Limb (tissue), 2 donors: ENCODE results near the gene SOX18.

Experiments
- DNase-seq, 2 donors: peaks; one replicate each; pipeline ENCODE4 v3.0.0-alpha.2; 2016; ENCODE audit errors: extremely low spot score in 2 of 2

Gene SOX18

DNA sequence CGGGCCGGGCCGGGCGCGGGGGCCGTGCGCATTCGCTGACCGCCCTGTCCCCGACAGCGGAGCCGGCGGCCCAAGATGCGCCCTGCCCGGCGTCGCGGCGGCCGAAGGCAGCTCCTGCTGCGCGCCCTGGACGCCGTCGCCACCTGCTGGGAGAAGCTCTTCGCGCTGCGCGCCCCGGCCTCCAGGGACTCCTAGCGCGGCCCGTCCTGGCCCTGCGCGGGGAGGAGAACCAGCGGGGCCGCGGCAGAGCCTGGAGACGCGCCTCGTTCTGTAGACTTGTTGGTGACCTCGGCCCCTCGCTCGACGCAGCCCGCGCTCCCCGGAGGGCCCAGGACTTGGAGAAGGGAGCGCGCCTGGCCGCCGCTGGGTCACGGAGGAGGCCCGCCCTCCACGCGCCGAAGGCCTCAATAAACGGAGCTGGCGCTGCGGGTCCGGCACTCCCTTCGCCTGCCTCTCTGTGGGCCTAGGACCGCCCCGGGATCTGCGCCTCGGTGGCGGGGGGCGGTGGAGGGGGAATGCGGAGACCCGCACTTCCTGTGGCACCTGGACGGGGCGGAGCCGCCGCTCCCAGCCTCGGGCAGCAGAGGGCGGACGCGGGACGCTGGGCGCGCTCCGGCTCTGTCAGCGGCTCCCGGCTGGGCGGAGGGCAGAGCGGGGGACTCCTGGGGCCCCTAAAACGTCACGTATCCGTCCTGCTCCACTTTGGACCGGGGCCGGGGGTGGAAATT is 10.7 kb downstream of the SOX18 start:
- peak; percentile 48 to 85 for DNase-seq

DNA sequence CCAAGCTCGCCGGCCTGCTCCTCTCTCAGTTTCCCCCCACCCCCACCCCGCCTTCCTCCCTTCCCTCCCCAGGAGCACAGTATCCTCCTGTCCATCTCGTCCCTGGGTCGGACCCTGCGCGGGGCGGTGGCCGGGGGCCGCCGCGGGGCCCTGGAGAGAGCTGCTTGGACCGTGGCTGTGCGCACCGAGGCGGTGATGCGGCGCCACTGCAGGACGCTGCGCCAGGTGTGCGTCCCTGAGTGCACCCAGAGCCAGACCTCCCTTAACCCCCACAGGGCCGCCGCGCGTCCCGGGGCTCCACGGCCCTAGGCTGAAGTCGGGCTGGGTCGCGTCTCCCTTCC is 11.2 kb downstream of the SOX18 start:
- DNase-seq = peak in 1 of 2 donors; percentile 63

DNA sequence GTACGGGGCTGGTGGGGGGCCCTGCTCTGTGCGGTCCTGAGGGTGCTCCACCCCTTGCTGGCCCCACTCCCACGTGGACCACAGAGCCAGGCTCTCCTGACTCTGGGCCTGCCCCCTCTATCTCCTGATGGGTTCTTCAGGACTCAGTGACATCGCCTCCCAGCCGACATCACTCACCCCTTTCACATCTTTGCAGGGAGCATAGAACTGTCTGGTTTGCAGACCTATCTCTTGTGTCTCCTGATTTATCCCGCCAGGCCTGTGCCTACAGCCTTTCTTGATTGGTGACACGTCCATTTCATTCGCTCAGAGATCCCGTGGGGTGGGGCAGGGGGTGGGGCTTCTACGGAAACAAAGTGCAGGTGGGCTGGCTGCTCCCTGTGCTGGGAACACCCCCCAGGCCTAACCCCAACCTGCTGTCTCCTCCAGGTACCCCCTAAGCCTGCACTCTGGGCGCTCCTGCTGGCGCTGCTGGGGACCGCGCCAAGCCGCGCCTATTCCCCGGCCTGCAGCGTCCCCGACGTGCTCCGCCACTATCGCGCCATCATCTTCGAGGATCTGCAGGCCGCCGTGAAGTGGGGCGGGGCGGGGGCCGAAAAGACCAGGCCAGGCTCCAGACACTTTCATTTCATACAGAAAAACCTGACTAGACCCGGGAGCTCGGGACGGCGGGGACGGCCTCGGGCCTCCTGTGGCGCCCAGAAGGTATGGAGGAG is 11.8 kb downstream of the SOX18 start:
- no peak for DNase-seq

DNA sequence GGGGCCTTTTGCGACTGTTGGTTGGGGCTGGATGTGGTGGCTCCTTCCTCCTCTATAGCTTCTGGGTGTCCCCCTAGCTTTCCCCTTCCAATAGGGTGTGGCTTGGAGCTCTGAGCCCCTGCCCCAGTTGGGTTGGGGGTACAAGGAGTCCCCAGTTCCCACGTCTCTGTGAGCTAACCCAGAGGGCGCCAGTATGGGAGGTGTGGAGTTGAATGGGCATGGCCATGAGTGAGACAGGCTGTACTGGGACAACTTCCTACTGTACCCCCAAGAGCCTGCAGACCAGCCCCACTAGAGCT is 12.3 kb downstream of the SOX18 start:
- no peak for DNase-seq

DNA sequence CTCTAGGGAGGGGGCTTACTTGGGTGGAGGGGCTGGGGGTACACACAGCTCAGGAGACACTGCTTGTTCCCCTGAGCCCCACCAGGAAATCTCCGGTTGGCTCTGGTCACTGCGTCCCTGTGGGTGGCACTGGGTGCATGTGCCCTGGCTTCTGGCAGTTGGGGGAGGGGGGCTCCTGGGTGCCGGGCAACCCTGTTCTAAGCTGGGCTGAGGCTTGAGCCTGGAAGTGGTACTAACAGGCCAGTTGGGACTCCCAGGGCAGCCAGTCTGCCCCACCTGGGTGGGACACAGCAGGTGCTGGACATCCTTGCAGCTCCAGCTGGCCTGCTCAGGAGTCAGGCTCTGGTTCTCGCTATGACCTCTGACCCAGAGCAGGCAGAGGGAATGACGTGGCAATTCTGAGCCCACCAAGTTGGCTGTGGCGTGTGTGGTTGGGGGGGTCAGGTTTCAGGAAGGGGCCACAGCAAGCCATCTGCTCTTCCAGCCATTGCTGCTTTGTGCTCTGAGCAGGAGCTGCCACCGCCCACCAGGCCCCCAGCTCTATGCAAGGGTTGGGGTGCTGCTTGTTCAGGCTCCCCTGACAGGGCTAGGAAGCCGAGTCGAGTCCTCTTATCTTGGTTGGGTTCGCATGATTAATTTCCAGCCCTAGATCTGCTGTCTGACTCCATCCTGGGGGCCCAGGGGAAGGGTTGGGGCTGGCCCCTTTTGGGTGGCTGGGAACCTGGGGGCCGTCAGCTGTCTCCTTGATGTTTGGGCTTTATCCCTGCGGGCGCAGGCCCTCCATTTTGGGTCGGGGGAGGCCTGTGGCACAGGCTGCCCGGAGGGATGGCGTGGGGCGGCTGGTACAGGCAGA is 12.9 kb downstream of the SOX18 start:
- peak in 1 of 2 donors; percentile 34 for DNase-seq

DNA sequence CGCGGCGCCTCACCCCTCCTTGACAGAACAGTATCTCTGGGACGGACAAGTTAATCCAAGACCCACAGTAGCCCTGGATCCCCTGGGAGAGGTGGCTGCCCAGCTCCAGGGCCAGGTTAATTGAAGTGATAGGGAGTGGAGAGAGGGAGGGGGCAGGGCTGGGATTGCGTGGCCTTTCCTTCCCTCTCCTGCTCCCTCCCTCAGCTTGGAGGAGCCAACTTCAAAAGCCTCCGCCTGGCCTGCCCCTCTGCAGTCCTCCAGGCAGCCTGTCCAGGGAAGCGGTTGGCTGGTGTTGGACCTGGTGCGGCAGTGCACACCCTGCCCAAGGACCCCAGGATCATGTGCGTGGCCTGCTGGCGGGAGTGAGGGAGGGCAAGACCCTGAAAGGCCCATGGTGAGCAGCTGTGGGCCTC is 13.5 kb downstream of the SOX18 start, which contains the start of gene C20orf204:
TSS of gene C20orf204 (plus strand) at position 250 of the 413 bp plus-strand sequence. CDS start at position 392, 142 bp downstream.
- no peak for DNase-seq

DNA sequence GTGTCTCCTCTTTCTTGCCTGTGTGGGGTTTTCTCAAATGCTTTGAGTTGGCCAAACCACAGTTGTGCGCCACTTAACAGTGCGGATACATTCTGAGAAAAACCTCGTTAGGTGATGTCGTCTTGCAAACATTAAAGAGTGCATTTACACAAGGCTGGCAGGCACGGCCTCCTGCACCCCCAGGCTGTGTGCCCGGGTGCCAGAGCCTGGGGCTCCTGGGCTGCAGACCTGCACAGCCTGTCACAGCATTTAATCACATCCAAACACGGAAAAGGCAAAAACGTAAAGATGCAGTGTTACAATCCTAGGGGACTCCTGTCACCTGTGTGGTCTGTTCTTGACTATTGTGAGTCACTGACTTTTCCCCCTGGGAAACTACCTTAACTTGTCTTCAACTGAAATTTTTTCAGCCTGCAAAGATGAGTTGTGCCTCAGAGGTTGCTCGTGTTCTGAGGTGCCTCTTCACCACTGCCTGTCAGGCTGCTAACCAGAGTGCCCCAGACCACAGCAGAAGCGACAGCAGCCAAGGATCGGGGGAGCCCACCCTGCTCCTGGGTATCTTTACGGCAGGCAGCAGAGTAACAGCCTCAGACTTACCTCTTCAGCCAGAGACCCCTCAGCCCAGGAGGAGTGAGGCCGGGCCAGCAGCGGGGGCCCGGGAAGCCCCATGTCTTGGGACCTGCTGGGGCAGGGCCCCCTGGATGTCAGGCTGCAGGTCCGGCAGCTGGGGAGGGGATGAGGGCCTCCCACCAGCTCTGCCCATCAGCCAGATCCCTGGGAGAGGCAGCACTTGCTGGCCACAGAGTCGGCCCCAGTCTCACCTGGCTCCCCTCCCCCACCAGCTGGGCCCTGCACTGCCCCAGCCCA is 14.1 kb downstream of the SOX18 start:
- DNase-seq = no peak

DNA sequence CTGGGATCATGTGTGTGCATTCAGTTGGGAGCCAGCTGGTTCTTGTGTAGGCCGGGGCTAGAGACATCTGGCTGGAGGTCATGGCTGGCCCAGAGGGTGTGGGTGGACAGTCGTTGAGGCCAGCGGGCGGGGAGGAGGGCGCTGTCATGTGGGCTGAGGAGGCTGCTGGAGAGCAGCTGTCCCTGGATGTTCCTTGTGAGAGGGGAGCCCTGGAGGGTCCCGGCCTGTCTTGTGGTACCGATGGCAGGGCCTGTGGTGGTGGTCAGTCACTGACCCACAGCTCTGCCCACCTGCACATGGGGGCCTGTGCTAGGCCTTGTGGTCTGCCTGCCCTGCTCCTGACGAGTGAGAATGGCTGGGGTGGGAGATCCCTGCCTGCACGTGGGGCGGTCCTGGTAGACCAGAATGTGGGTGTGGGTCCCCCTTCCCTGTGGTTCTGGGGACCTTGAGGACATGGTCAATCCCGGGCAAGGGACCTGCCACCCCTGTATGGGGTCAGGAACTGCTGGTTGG is 15.4 kb downstream of the SOX18 start:
- no peak for DNase-seq

DNA sequence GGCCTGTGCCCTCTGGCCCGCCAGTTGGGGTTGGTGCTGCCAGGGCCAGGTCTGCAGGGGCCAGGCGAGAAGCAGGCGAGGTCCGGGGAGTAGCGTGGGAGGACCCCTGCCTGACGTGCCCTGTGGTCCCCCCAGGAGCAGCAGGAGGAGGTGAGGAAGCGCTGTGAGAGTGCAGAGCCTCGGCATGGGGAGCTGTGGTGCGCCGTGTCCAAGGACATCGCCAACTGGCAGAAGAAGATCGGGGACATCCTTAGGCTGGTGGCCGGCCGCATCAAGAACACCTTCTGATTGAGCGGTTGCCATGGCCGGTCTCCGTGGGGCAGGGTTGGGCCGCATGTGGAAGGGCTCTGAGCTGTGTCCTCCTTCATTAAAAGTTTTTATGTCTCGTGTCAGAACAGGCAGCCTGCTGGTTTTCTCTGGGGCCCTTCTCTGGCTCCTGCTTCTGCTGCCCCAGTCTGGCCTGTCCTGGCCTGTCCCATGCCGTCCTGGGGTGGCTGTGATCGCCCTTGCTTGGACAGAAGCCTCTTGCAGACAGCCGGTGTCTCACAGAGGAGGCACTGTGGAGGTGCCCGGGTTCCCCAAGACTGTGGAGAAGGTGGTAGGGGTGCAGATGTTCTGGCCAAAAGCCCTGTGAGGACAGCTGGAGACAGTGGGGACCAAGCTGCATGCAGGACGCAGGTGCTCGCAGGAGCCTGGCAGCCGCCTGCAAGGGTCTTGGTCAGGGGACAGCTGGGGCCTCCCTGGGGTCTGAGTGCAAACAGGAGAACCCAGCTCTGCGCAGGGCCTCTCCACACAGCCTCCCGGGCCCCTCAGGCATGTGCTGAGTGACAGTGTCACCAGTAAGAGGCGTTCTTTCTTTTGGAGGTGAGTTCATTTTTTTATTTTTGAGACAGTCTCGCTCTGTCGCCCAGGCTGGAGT is 16.5 kb downstream of the SOX18 start:
- DNase-seq = no peak

DNA sequence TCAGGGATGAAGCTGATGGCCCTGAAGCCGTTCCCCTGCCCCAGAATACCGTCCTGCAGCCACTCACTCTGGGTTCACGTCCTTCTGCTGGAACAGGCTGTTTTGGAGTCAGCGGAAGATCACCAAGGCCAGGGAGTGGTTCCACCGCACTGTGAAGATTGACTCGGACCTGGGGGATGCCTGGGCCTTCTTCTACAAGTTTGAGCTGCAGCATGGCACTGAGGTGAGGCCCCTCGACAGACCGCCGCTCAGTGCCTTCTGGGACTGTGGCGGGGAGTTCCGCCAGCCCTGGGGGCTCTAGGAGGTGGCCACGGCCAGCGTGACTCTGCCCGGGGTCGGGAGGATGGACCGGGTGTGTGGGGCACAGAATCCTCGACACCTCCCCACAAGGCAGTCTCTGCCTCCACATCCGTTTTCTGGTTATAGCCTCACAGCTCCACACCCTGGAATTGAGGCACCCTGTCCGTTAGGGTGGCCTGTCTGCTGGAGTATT is 17.6 kb downstream of the SOX18 start:
- DNase-seq = no peak

DNA sequence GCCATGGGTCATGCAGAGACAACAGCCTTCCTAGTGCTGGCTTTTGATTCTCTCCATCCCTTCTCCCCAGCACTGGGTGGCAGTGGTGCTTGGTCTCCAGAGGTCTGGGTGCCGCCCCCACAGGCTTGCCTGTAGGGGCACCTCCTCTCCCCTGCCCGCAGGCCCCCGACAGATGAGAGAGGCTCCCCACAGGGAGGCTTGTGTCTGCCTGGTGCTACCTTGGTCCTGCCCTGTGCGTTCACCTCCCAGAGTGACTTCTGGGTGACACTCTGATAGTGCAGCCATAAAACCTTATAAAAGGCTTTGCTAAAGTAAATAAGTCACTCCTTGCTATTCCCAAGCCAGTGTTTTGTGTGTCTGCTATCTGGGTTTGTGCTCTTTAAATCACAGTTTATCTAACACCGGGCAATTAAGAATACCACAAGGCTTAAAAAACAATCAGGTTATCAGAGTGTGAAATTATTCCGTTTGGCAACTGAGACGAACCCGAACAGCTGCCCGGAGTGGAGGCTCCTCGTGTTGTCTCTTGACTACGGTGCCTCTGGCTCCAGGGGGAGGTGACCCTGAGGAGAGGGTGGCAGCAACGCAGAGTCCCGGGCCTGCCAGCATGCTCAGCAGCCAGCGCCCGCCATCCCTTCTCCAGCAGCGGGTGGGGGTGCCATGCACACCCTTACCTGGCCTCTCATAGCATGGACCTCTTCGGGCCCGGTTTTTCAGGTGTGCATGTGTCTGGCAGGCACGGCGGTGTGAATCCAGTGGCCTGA is 18.9 kb downstream of the SOX18 start:
- no peak for DNase-seq

DNA sequence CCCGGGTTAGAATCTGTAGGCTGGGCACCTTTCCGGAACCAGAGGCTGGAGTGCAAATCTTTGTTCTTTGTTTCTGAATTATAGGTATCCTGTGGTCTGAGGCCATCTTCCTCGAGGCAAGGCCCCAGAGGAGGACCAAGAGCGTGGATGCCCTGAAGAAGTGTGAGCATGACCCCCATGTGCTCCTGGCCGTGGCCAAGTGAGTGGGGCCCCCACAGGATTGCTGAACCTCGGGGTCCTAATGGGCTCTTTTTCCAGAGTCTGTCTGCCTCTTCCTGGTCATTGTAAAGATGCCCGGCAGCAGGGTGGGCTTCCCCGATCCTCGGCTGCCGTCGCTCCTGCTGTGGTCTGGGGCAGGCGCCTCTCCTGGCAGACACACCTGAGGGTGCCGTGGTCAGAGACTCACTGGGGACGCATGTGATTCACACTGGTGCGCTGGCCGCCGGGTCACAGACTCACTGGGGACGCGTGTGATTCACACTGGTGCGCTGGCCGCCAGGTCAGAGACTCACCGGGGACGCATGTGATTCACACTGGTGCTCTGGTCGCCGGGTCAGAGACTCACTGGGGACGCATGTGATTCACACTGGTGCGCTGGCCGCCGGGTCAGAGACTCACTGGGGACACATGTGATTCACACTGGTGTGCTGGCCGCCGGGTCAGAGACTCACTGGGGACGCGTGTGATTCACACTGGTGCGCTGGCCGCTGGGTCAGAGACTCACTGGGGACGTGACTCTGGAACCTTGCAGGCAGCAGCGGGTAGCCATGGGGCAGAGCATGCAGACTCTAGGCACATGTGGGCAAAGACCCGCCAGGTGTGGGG is 19.9 kb downstream of the SOX18 start:
- DNase-seq = no peak

DNA sequence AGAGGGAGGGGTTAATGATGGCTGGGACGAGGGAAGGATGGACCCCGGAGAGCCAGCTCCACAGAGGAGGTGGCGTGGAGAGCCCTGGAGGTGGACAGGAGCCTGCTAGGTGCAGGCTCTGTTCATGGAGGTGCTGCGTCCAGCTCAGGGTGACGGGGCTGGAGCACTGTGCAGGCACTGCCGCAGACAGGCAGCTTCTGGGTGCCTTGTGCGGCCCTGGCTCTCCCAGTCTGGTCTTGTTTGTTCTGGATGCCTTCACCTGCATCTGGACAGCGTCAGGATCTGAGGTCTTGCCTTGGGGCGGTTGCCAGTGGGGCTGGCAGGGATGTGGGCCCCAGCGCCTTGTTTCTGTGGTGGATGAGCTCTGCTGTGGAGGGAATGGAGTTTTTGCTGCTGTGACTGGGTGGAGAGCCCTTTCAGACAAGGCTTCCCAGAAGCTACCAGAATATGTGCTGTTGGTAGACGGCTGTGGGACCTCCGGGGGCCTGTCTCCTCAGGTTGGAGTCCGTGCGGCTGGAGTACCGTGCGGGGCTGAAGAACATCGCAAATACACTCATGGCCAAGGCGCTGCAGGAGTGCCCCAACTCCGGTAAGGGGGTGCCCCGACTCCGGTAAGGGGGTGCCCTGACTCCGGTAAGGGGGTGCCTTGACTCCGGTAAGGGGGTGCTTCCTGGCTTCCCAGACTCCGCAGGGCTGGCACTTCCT is 21.3 kb downstream of the SOX18 start:
- DNase-seq = no peak

DNA sequence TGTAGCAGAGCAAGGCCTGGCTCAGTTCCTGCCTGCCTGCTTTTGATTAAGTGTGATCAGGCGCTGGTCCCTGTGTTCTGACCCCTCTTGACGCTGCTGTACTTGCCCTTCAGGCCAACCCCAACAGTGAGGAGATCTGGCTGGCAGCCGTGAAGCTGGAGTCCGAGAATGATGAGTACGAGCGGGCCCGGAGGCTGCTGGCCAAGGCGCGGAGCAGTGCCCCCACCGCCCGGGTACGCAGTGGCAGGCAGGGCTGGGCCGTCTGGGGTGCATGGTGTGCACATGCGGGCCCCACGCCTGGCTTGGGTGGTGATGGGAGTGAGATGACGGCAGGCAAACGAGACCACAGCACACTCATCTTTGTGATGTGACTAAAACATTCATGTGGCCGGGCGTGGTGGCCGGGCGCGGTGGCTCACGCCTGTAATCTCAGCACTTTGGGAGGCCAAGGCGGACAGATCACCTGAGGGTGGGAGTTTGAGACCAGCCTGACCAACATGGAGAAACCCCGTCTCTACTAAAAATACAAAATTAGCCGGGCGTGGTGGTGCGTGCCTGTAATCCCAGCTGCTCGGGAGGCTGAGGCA is 23.5 kb downstream of the SOX18 start:
- DNase-seq = no peak

DNA sequence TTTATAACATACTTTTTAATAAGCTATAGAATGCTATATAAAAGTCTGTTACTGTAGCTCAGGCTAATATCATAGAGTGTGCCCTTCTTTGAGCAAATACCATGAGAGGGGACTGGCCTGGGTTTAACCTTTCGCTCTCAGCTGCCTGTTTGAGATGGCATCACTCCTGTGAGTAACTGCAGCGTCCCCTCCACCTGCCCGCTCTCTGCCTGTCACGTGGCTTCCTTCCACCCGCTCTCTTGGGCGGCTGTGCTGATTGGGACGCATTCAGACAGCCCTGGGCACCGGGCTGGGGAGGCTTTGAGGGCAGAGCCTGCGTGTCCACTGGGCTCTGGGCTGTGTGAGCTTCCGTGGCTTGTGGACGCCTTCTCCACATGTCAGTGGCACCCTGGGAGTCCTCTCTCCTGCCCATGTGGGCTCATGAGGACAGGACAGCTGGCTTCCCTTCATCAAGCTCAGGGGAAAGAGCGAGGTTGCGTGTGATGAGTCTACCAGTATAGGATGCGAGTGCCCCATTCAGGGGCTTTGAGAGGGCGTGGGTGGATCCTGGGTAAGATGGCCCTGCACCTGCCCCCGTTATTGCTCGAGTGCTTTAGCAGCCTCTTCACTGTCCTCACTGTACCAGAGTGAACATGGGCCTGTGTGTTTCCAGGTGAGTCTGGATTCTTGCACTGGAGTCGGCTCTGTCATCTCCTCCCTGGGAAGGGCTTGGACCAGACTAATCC is 24.2 kb downstream of the SOX18 start:
- DNase-seq = no peak

DNA sequence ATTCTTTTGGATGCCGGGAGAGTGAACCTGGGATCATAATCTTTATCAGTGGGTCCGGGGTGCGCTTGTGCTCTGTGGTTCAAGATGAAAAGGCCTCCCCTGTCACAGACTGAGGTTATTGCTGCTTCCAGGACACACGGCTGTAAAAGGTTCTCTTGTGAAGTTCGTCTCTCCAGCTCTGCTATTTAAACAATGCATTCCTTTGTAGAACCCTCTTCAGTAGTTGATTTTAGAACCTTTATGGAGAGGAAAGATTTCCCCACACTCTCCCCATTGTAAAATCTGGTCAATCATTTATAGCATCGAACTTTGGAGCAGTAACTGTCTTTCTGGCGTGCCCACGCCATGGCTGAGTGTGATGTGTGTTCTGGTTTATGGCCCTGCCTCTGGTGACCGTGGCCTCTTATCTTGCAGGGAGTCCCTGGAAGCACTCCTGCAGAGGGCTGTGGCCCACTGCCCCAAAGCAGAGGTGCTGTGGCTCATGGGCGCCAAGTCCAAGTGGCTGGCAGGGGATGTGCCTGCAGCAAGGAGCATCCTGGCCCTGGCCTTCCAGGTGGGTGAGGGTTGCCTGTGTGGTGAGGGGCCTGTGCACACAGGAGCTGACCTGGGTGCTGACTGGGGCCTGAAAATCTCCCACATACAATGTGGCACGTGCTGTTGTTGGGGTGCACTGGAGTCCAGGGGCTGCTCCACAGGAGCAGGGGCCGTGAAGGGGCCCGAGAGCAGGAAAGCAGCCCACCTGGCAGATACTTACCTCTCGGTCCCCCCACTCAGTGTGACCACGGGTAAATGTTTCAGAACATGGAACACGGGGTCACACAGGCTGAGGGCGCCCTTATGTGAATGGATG is 25.1 kb downstream of the SOX18 start:
- DNase-seq = no peak
